ENCODE measurements around the gene LTBR.

LTBR gene

GRCh38 chr12:6434205-6435140, 50.5 kb downstream of the LTBR start:
- FAIRE-seq, result no peak
- no peak for DNase-seq (ENCODE audit: insufficient read length, low spot score)
- no peak for TF ChIP-seq CTCF (IDR thresholded peaks at IDR 0.05; ENCODE audit: insufficient read depth, missing control alignments)

- DNase-seq (ENCODE audit: insufficient read length, low spot score) (no peak), FAIRE-seq (no peak)
- no peak for TF ChIP-seq CTCF (IDR thresholded peaks at IDR 0.05; ENCODE audit: insufficient read depth, missing control alignments)
Observed at GRCh38 chr12:6435961-6436715, 52.2 kb downstream of the LTBR start.

GRCh38 chr12:6437586-6437985, 53.6 kb downstream of the LTBR start:
- no peak for TF ChIP-seq CTCF (IDR thresholded peaks at IDR 0.05; ENCODE audit: insufficient read depth, missing control alignments)
- no peak for DNase-seq (ENCODE audit: insufficient read length, low spot score)
- FAIRE-seq, result no peak

- no peak for TF ChIP-seq CTCF (IDR thresholded peaks at IDR 0.05; ENCODE audit: insufficient read depth, missing control alignments)
Observed at GRCh38 chr12:6438345-6438744, 54.4 kb downstream of the LTBR start.

GRCh38 chr12:6440391-6440790, 56.4 kb downstream of the LTBR start:
- no peak for FAIRE-seq
- DNase-seq (ENCODE audit: insufficient read length, low spot score), result no peak
- TF ChIP-seq CTCF (IDR thresholded peaks at IDR 0.05; ENCODE audit: insufficient read depth, missing control alignments), result no peak

More at GRCh38 chr12:6438345-6438744, 54.4 kb downstream of the LTBR start:
- FAIRE-seq (no peak), DNase-seq (ENCODE audit: insufficient read length, low spot score) (no peak)
